GM19324 (cell line): Measurements from ENCODE around the gene PSMG1.
"Not testable (repeated sequence)": the region's sequence is repeated elsewhere in the genome, so short reads cannot be mapped to it uniquely, and the experiment has no call there.

ENCODE experiments used
- ATAC-seq: cut with Tn5 transposase; IDR thresholded peaks from one replicate; pipeline ENCODE4 v1.9.1; 2021; ENCODE audit warnings: mild to moderate bottlenecking, moderate library complexity; ENCODE audit not compliant: unreplicated experiment, low FRiP score

Gene PSMG1

GRCh38 chr21:39183272-39184049 is at the start of gene PSMG1:
Gene PSMG1 (minus strand): TSS chr21:39183451. CDS start chr21:39183385, 66 bp downstream.
- ATAC-seq, result peak; percentile 95

GRCh38 chr21:39232861-39233291 is 49.6 kb upstream of the PSMG1 start:
- ATAC-seq, result no peak

- ATAC-seq, result no peak
These were observed 41.7 kb upstream of the PSMG1 start for GRCh38 chr21:39224930-39225329.

- no peak for ATAC-seq
These were observed 38.8 kb upstream of the PSMG1 start for GRCh38 chr21:39221997-39222486.

- no peak for ATAC-seq
These were observed 38.2 kb upstream of the PSMG1 start for GRCh38 chr21:39221282-39221996.

GRCh38 chr21:39220875-39221274 is 37.6 kb upstream of the PSMG1 start:
- ATAC-seq, result not testable (repeated sequence)

- ATAC-seq, result no peak
These were observed 36.9 kb upstream of the PSMG1 start for GRCh38 chr21:39220150-39220549.

- no peak for ATAC-seq
These were observed 34.8 kb upstream of the PSMG1 start for GRCh38 chr21:39218082-39218409.

- no peak for ATAC-seq
These were observed 34.3 kb upstream of the PSMG1 start for GRCh38 chr21:39217356-39218081.

- ATAC-seq, result no peak
These were observed 33.0 kb upstream of the PSMG1 start for GRCh38 chr21:39216290-39216689.

GRCh38 chr21:39215078-39215477 is 31.8 kb upstream of the PSMG1 start:
- ATAC-seq, result no peak

- no peak for ATAC-seq
These were observed 26.1 kb upstream of the PSMG1 start for GRCh38 chr21:39209334-39209688.

- no peak for ATAC-seq
These were observed 25.5 kb upstream of the PSMG1 start for GRCh38 chr21:39208624-39209333.

GRCh38 chr21:39204134-39204533 is 20.9 kb upstream of the PSMG1 start:
- no peak for ATAC-seq

- no peak for ATAC-seq
These were observed 15.5 kb upstream of the PSMG1 start for GRCh38 chr21:39198800-39199199.

- ATAC-seq, result no peak
These were observed 14.4 kb upstream of the PSMG1 start for GRCh38 chr21:39197448-39198233.

GRCh38 chr21:39196838-39197237 is 13.6 kb upstream of the PSMG1 start:
- ATAC-seq, result no peak

GRCh38 chr21:39196310-39196709 is 13.1 kb upstream of the PSMG1 start:
- no peak for ATAC-seq

- no peak for ATAC-seq
These were observed 10.1 kb upstream of the PSMG1 start for GRCh38 chr21:39193380-39193779.
